ENCODE data around the gene CDH9.

DNA sequence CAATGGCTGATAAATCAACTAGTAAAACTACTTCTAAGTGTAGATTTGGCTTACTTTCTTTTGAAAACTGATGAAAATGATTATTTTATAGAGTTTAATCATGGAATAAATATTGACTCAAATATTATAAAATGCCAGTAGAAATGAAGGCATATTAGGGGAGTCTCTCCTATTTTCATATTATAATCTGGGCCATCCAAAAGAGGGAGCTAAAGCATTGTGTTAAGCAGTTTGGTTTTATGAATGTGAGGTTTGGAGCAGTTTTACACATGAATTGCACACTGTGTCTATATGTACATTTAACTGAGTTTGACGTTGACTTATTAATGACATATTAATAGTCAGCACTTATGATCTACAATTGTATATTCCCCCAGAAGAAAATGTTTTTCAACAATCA, 17.4 kb downstream of the CDH9 start:
- TF ChIP-seq TCF7 (IDR thresholded peaks at IDR 0.05; ENCODE audit: borderline replicate concordance), result no peak
- no peak for TF ChIP-seq MAFK (IDR thresholded peaks at IDR 0.05; ENCODE audit: low read length)
- no peak for TF ChIP-seq ZC3H8 (IDR thresholded peaks at IDR 0.05)
- TF ChIP-seq SIX5 (IDR thresholded peaks at IDR 0.05; ENCODE audit: borderline replicate concordance in 1 of 2, insufficient read depth in 1 of 2, low read depth in 1 of 2, low read length in 2 of 2), result no peak
- TF ChIP-seq, protein P1, sequence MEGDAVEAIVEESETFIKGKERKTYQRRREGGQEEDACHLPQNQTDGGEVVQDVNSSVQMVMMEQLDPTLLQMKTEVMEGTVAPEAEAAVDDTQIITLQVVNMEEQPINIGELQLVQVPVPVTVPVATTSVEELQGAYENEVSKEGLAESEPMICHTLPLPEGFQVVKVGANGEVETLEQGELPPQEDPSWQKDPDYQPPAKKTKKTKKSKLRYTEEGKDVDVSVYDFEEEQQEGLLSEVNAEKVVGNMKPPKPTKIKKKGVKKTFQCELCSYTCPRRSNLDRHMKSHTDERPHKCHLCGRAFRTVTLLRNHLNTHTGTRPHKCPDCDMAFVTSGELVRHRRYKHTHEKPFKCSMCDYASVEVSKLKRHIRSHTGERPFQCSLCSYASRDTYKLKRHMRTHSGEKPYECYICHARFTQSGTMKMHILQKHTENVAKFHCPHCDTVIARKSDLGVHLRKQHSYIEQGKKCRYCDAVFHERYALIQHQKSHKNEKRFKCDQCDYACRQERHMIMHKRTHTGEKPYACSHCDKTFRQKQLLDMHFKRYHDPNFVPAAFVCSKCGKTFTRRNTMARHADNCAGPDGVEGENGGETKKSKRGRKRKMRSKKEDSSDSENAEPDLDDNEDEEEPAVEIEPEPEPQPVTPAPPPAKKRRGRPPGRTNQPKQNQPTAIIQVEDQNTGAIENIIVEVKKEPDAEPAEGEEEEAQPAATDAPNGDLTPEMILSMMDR (IDR thresholded peaks at IDR 0.05 in 2 of 3, conservative IDR thresholded peaks at IDR 0.05 in 1 of 3; ENCODE audit: insufficient read depth in 2 of 3, low read depth in 1 of 3, low read length in 3 of 3), result peak in 1 of 3 experiments; percentile 29; a peak in 1 of 6 replicates
